ENCODE data around the gene CAPRIN1.

Gene CAPRIN1, protein sequence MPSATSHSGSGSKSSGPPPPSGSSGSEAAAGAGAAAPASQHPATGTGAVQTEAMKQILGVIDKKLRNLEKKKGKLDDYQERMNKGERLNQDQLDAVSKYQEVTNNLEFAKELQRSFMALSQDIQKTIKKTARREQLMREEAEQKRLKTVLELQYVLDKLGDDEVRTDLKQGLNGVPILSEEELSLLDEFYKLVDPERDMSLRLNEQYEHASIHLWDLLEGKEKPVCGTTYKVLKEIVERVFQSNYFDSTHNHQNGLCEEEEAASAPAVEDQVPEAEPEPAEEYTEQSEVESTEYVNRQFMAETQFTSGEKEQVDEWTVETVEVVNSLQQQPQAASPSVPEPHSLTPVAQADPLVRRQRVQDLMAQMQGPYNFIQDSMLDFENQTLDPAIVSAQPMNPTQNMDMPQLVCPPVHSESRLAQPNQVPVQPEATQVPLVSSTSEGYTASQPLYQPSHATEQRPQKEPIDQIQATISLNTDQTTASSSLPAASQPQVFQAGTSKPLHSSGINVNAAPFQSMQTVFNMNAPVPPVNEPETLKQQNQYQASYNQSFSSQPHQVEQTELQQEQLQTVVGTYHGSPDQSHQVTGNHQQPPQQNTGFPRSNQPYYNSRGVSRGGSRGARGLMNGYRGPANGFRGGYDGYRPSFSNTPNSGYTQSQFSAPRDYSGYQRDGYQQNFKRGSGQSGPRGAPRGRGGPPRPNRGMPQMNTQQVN

GRCh38 chr11:34051349-34052035 lies at the start of gene CAPRIN1:
TSS of gene CAPRIN1 (plus strand) at chr11:34051731. CDS start at chr11:34052421, 690 bp downstream.
- peak; percentile 66 to 76 for DNase-seq (ENCODE audit: low read depth in 1 of 2, low spot score in 1 of 2)

GRCh38 chr11:34002420-34002819 lies 49.1 kb upstream of the CAPRIN1 start:
- DNase-seq (ENCODE audit: low read depth in 1 of 2, low spot score in 1 of 2) = no peak

- DNase-seq (ENCODE audit: low read depth in 1 of 2, low spot score in 1 of 2) = no peak
These were observed 47.3 kb upstream of the CAPRIN1 start for GRCh38 chr11:34004236-34004635.

- no peak for DNase-seq (ENCODE audit: low read depth in 1 of 2, low spot score in 1 of 2)
These were observed 44.7 kb upstream of the CAPRIN1 start for GRCh38 chr11:34006876-34007275.

DNA sequence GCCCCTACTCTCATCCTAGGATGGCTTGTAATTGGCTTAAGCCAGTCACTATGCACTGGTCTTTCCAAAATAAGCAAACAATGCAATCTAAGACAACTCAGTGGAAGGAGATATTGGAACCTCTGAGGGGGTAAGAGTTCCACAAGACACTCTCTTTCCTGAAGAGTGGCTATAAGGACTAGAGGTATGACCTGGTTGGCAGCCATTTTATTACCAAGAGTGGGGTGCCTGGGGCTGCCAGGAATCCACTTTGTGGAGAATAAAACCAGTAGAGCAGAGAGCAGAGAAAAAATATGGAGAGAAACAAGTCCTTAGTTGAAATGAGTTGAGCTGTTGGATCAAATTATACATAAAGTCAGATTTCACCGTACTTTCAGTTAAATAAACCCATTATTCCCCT lies 38.8 kb upstream of the CAPRIN1 start:
- no peak for DNase-seq (ENCODE audit: low read depth in 1 of 2, low spot score in 1 of 2)

DNA sequence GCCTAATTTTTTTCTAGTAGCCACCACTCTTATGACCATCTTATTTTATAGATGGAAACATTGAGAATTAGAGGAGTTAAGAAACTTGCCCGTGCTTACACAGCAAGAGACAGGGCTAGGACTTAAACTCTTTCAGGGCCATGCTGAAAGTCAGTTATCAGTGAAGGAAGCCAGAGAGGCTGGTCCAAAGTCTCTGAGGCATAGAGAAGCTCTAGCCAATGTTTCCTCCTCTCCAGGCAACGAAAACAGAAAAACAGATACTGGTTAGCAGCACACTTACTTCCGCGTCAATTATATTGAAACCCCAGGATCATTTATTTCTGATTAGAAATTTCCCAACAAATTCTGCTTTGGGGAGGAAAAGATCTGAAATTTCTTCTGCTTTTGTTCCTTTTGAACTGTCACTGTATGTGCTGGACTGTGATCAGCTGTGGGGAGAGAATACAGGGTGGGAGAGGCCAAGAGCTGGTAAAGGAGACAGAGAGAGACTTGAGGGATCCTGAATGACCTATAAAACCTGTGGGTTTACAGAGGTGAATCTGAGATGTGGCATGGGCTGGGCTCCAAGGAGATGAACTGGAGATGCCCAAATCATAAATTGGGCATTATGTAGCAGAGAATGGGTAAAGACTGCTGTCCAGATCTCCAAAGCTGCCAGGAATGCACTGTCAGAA lies 37.5 kb upstream of the CAPRIN1 start:
- no peak for DNase-seq (ENCODE audit: low read depth in 1 of 2, low spot score in 1 of 2)

DNA sequence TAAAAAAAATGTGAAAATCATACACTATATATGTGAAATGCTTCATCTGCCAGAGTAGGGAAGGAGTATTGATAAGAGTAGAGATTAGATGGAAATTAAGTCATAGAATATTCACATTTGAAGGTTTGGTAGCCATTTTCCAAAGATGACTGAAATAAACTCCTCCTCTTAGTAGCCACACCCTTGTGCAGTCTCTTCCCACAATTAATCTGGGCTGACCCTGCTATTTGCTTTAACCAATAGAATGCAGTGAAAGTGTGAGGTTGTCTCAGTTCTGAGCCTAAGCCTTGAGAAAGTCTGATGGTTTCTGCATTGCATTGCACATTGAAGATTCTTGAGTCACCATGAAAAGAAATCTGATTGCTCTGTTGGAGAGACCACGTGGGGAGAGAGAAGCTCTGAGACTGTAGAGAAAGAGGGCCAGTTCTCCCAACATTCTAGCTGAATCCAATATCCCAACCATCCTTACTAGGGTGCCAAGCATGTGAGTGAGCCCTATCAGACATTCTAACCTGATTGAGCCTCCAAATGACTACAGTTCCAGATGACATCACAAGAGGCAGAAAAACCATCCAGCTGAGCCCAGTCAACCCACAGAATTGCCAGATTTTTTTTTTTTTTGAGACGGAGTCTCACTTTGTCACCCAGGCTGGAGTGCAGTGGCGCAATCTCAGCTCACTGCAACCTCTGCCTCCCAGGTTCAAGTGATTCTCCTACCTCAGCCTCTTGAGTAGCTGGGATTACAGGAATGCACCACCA lies 29.4 kb upstream of the CAPRIN1 start:
- DNase-seq (ENCODE audit: low read depth in 1 of 2, low spot score in 1 of 2) = no peak

GRCh38 chr11:34026432-34026831 lies 25.1 kb upstream of the CAPRIN1 start:
- no peak for DNase-seq (ENCODE audit: low read depth in 1 of 2, low spot score in 1 of 2)

- no peak for DNase-seq (ENCODE audit: low read depth in 1 of 2, low spot score in 1 of 2)
These were observed 23.8 kb upstream of the CAPRIN1 start for GRCh38 chr11:34027516-34028408.

- DNase-seq (ENCODE audit: low read depth in 1 of 2, low spot score in 1 of 2) = no peak
These were observed 23.1 kb upstream of the CAPRIN1 start for GRCh38 chr11:34028425-34028824.

GRCh38 chr11:34029176-34029575 lies 22.4 kb upstream of the CAPRIN1 start:
- no peak for DNase-seq (ENCODE audit: low read depth in 1 of 2, low spot score in 1 of 2)

DNA sequence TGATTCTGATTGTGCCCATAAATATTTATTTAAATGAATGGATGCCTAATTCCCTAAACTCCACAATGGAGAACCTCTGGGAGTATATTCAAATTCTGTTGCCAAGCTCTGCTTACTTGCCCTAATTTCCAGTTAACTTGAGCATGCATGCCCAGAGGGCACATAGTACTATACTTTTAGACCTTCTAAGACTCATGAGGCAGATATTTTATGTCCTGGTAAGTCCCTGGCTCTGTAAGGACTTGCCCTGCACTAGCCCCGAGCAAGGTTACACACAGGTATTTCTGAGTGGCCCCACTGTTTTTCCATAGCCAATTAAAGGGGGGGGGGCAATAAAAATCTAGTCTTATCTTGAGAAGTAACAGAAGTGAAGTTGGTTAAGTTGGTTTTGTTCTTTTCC lies 21.1 kb upstream of the CAPRIN1 start:
- no peak for DNase-seq (ENCODE audit: low read depth in 1 of 2, low spot score in 1 of 2)

DNA sequence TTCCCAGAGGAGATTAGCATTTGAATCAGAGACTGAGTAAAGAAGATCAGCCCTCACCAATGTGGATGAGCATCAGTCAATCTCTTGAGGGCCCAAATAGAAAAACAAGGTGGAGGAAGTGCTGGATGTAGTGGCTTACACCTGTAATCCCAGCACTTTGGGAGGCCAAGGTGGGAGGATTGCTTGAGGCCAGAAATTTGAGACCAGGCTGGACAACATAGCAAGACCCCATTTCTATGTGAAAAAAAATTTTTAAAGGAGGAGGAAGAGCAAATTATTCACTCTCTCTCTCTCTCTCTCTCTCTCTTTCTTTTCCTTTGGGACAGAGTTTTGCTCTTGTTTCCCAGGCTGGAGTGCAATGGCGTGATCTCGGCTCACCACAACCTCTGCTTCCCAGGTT lies 18.1 kb upstream of the CAPRIN1 start:
- DNase-seq (ENCODE audit: low read depth in 1 of 2, low spot score in 1 of 2) = no peak

DNA sequence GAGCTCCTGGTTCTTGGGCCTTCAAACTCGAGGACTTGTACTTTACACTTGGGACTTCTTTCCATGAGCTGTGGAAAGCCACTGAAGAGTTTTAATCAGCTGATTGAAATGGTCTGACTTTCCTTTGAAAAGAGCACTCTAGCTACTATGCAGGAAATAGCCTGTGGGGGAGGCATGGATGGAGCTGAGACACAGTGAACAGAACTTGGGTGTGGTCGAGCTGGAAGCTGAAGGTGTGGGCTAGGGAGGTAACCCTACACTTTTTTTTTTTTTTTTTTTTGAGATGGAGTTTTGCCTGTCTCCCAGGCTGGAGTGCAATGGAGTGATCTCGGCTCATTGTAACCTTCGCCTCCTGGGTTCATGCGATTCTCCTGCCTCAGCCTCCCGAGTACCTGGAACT lies 17.5 kb upstream of the CAPRIN1 start:
- DNase-seq (ENCODE audit: low read depth in 1 of 2, low spot score in 1 of 2) = no peak

DNA sequence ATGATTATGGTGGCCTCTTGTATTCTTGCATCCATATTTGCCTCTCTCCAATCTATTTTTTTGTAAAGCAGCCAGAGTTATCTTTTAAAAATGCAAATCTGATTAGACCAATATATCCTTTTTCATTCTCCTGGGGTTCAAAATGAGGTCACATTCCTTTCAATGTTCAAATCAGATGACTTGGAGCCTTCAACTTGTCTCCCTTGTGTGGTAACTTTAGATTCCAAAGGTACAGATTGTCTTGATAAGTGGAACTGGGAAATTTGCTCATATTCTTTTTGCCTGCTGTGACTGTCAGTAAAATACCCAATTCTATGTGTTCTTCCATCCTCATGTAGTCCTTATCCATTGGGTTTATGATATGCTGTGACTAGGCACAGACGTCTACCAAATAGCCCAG lies 15.1 kb upstream of the CAPRIN1 start:
- no peak for DNase-seq (ENCODE audit: low read depth in 1 of 2, low spot score in 1 of 2)

DNA sequence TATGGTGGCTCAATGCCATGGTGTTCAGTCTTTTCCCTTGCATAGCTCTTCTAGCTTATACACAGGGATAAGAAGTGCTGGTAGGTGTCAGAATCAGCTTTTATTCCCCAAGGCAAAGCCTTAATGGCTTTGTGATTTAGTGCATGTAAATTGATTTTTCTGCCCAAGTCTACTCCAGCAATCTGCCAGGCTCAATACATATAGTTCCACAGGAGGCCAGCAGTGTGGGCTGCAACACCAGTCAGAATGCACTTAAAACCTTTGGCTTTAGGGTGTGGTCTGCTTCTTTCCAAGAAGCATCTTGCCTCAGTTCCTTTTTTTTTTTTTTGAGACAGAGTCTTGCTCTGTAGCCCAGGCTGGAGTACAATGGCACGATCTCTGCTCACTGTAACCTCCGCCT lies 14.5 kb upstream of the CAPRIN1 start:
- no peak for DNase-seq (ENCODE audit: low read depth in 1 of 2, low spot score in 1 of 2)

GRCh38 chr11:34040571-34040970 lies 11.0 kb upstream of the CAPRIN1 start:
- no peak for DNase-seq (ENCODE audit: low read depth in 1 of 2, low spot score in 1 of 2)

- DNase-seq (ENCODE audit: low read depth in 1 of 2, low spot score in 1 of 2) = no peak
These were observed 6.7 kb upstream of the CAPRIN1 start for GRCh38 chr11:34044664-34045485.

DNA sequence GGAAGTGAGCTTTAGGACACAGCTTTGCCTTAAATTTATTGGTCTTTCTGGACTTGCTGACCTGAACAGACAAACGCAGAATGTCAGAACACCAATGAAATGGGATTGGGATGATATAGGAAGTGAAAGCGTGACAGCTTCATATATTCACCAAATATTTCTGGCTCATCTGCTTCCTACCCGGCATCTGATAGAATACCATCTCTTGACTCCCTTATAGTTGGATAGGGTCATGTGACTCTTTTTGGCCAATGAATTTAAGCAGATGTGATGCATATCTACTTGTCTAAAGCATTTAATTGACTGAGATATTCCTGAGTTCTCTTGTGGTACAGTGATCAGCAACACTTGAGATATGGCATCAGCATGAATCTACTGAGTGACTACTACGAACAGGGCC lies 2.5 kb upstream of the CAPRIN1 start:
- DNase-seq (ENCODE audit: low read depth in 1 of 2, low spot score in 1 of 2) = no peak

Data from activated CD4-positive, alpha-beta T cell treated with anti-CD3 and anti-CD28 coated beads, Interleukin-2, amount 50 U/mL, for 24 hours (primary cell).